Naive thymus-derived CD4-positive, alpha-beta T cell (primary cell): ENCODE results near the gene GDF2. TPM values are rescaled to one million over a fixed set of nuclear protein-coding genes. Genes with fewer than 3 reads are reported as not detected.

Source experiments
- ATAC-seq: fragments of 150-1000 bp; cut with Tn5 transposase; 2 replicates; pipeline ENCODE4 v1.10.0; 2021; ENCODE audit warnings: mild to moderate bottlenecking, moderate library complexity
- CTCF ChIA-PET: fragments of 350-600 bp; sonication (Branson Sonifier 250); formaldehyde crosslinking; loops from one replicate; lab custom pipeline; 2021; ENCODE audit warnings: antibody characterized with exemption; lab: Charles Lee
- POLR2A ChIA-PET: fragments of 350-600 bp; sonication (Branson Sonifier 250); formaldehyde crosslinking; loops from one replicate; lab custom pipeline; 2021; ENCODE audit warnings: antibody characterized with exemption, inconsistent platforms; lab: Charles Lee
- DNase-seq, 9 donors: peaks; one replicate each; pipeline versions ENCODE4 v3.0.0 to v3.0.0-alpha.2; 2020 to 2022; ENCODE audit warnings: mixed read lengths in 1 of 9
- H3K27ac ChIP-seq: one replicate; pipeline ENCODE4 v1.7.0; 2013; ENCODE audit warnings: mild to moderate bottlenecking, low read depth, low read length, moderate library complexity
- H3K27me3 ChIP-seq, 2 donors: one replicate each; pipeline ENCODE4 v1.7.0; 2013; ENCODE audit warnings: low read length in 2 of 2, mild to moderate bottlenecking in 2 of 2, moderate library complexity in 2 of 2; ENCODE audit not compliant: control insufficient read depth in 2 of 2, insufficient read depth in 2 of 2
- H3K36me3 ChIP-seq, 3 experiments: 1 replicate in 2 of 3; 2 replicates in 1 of 3; pipeline ENCODE4 v1.7.0; 2013; ENCODE audit warnings: low read length in 3 of 3, mild to moderate bottlenecking in 3 of 3, moderate library complexity in 1 of 3; ENCODE audit not compliant: insufficient read depth in 3 of 3, control insufficient read depth in 2 of 3
- H3K4me1 ChIP-seq, 2 donors: one replicate each; pipeline ENCODE4 v1.7.0; 2013; ENCODE audit warnings: low read length in 2 of 2, mild to moderate bottlenecking in 2 of 2, moderate library complexity in 1 of 2; ENCODE audit not compliant: control insufficient read depth in 2 of 2, insufficient read depth in 2 of 2
- H3K4me3 ChIP-seq: 2 replicates; pipeline ENCODE4 v1.7.0; 2013; ENCODE audit warnings: mild to moderate bottlenecking, low read length
- H3K9me3 ChIP-seq, 3 experiments: 1 replicate in 2 of 3; 2 replicates in 1 of 3; pipeline ENCODE4 v1.7.0; 2013; ENCODE audit warnings: low read length in 3 of 3; ENCODE audit not compliant: control insufficient read depth in 2 of 3
- H3K27ac Mint-ChIP-seq, 9 donors: one replicate each; pipeline ENCODE4 v1.8.0; 2020 to 2022; ENCODE audit warnings: mixed read lengths in 9 of 9, mild to moderate bottlenecking in 8 of 9, moderate library complexity in 5 of 9, inconsistent platforms in 2 of 9
- H3K27me3 Mint-ChIP-seq, 5 donors: one replicate each; pipeline ENCODE4 v1.8.0; 2021 to 2022; ENCODE audit warnings: mixed read lengths in 5 of 5, mild to moderate bottlenecking in 1 of 5
- H3K36me3 Mint-ChIP-seq, 5 donors: one replicate each; pipeline ENCODE4 v1.8.0; 2020 to 2022; ENCODE audit warnings: mixed read lengths in 5 of 5, mild to moderate bottlenecking in 3 of 5, inconsistent platforms in 1 of 5
- H3K4me1 Mint-ChIP-seq, 7 donors: one replicate each; pipeline ENCODE4 v1.8.0; 2020 to 2022; ENCODE audit warnings: mixed read lengths in 7 of 7, mild to moderate bottlenecking in 3 of 7, inconsistent platforms in 1 of 7
- H3K4me3 Mint-ChIP-seq, 10 donors: one replicate each; pipeline ENCODE4 v1.8.0; 2020 to 2022; ENCODE audit warnings: mild to moderate bottlenecking in 10 of 10, mixed read lengths in 10 of 10, moderate library complexity in 6 of 10, inconsistent platforms in 2 of 10
- H3K9me3 Mint-ChIP-seq, 11 donors: one replicate each; pipeline ENCODE4 v1.8.0; 2020 to 2022; ENCODE audit warnings: mixed read lengths in 11 of 11, mild to moderate bottlenecking in 4 of 11, inconsistent platforms in 1 of 11, moderate library complexity in 1 of 11
- intact Hi-C, 2 donors: fragments of 100-400 bp; cut with micrococcal nuclease; formaldehyde crosslinking; loops; one replicate each; pipeline ENCODE4 v1.15.1; 2023
- polyA plus RNA-seq, 2 donors: library from polyadenylated mRNA; unstranded; fragments of 300-500 nt; fragmentation: Illumina TruSeq; gene quantifications; one replicate each; pipeline ENCODE4 v1.2.3, GENCODE V29; 2021
- total RNA-seq, 6 experiments: library from RNA in 5 of 6; stranded (reverse) in 5 of 6; gene quantifications; 1 replicate in 5 of 6; 2 replicates in 1 of 6; pipeline ENCODE4 v1.2.3 and lab custom pipeline; 2021 to 2026

Gene GDF2
- total and polyA plus RNA-seq, 7 experiments from 2014 or later: not detected

DNA sequence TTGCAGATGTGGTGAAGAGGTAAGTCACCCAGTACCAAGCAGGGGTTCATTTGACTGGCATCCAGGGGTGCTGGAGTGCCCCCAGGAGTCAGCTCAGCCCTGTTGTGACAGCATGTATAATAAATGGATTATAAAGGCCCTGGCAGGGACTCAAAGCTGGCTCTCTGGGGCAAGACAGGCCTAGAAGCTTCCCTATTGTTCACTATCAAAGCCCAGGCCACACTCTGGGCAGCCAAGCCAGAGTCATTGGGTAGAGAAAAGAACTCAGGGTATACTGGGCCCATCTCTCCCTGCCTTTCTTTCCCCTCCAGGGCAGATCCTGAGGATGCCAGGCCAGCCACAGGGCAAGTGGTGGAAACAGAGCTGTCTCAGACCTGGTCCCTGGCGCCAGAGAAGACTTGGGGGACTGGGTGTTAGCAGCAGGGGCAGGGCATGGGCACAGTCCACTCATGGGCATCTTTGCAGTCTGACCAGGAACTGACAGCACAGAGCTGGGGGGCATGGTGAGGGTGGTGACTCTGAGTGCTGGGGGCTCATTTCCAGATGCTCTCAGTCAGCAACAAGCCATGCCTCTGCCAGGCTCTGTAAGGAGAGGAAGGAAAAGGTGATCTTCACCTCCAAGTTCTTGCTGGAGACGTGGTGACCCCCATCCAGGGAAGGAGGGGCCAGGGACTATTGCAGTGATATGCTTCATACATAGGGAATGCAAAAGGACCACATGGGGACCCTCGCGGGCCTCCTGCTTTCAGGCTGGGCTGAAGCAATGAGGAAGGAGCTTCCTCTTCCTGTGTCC is 37.6 kb downstream of the GDF2 start:
- Mint-ChIP-seq H3K9me3 (peaks cover 0 to 1% (median 0%) of the 10 kb centered on the region in 11 donors), H3K36me3 (no peaks in the 10 kb centered on the region), H3K4me3 (no peak overlapping the region), H3K27me3 (peaks cover 0 to 2% (median 0%) of the 10 kb centered on the region in 5 donors), H3K4me1 (no peaks in the 10 kb centered on the region), H3K27ac (no peak overlapping the region)
- ATAC-seq (no peak), DNase-seq (no peak)
- Histone ChIP-seq H3K27me3 (no peaks in the 10 kb centered on the region), H3K9me3 (no peaks in the 10 kb centered on the region), H3K27ac (no peak overlapping the region), H3K4me3 (no peak overlapping the region), H3K36me3 (no peaks in the 10 kb centered on the region), H3K4me1 (no peaks in the 10 kb centered on the region)
- ChIA-PET CTCF (no interaction called here), POLR2A (no interaction called here)
- intact Hi-C loops: no loop called here

DNA sequence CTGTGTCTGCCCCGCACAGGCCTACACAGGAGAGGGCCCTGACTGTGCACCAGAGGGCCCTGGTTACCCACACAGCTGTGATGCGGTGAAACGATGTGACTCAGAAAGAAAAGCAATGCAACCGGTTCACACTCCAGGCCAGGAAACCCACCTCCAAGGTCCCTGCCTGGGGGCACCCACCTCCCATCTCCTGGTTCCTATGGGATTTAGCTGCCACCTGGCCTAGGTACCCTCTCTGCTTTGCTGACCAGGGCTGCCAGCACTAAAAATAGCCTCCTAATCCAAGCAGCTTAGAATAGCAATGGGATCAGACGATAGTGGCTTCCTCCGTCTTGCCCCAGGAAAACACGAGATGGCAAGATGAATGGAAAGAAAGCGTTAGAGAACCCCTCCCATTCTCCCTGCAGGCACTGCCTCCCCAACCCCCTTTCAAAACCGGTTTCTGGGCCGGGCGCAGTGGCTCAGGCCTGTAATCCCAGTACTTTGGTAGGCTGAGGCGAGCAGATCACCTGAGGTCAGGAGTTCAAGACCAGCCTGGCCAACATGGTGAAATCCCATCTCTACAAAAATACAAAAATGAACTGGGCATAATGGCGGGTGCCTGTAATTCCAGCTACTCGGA is 38.3 kb downstream of the GDF2 start:
- Histone ChIP-seq H3K9me3 (no peaks in the 10 kb centered on the region), H3K36me3 (no peaks in the 10 kb centered on the region), H3K27ac (no peak overlapping the region), H3K4me3 (no peak overlapping the region), H3K4me1 (no peaks in the 10 kb centered on the region), H3K27me3 (no peaks in the 10 kb centered on the region)
- DNase-seq: no peak
- H3K27me3 Mint-ChIP-seq: peaks cover 0 to 2% (median 0%) of the 10 kb centered on the region in 5 donors
- no peak overlapping the region for H3K27ac Mint-ChIP-seq
- H3K9me3 Mint-ChIP-seq: peaks cover 0 to 1% (median 0%) of the 10 kb centered on the region in 11 donors
- ChIA-PET POLR2A (no interaction called here), CTCF (no interaction called here)
- ATAC-seq: no peak
- no peaks in the 10 kb centered on the region for H3K36me3 Mint-ChIP-seq
- H3K4me1 Mint-ChIP-seq: no peaks in the 10 kb centered on the region
- no peak overlapping the region for H3K4me3 Mint-ChIP-seq
- intact Hi-C loops: no loop called here

DNA sequence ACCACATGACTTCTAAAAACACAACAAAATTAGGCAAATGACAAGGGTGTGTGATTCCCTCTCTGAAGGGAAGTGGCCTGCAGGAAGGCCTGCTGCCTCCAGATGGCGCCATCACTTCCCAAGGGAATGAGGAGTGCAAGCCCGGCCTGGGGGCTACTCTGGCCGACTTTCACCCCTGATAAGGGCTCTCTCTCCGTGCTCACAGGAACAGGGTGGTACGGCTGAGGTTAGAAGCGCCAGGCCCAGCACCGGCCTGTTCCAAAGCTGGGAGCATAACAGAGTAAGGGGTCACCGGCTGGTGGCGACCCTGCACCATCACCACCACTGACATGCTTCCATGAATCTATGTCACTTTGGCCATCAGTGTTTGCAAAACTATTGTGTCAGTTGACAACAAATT is 39.0 kb downstream of the GDF2 start:
- POLR2A ChIA-PET: no interaction called here

DNA sequence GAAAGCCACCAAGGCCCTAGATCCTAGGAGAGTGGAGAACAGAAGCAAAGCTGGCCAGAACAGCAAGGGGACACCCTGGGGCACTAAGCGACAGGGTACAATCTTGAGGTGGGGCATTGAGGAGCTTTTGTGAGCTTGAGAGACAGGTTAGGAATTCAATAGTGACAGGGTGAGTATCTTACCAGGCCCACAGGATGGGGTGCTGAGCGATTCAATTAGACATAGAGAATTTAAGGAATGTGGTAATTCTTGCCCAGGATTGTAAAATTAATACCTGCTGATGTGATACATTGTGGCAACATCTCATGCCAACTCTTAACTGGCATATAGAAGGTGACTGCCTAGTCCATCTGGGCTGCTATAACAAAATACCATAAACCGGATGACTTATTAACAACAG is 39.9 kb downstream of the GDF2 start:
- CTCF ChIA-PET: no interaction called here
- Histone ChIP-seq H3K27ac (no peak overlapping the region), H3K4me3 (no peak overlapping the region), H3K9me3 (no peaks in the 10 kb centered on the region), H3K36me3 (no peaks in the 10 kb centered on the region), H3K4me1 (no peaks in the 10 kb centered on the region), H3K27me3 (no peaks in the 10 kb centered on the region)
- no peaks in the 10 kb centered on the region for H3K36me3 Mint-ChIP-seq
- H3K4me1 Mint-ChIP-seq: no peaks in the 10 kb centered on the region
- H3K4me3 Mint-ChIP-seq: no peak overlapping the region
- DNase-seq: no peak
- no peak overlapping the region for H3K27ac Mint-ChIP-seq
- peaks cover 0 to 2% (median 0%) of the 10 kb centered on the region in 5 donors for H3K27me3 Mint-ChIP-seq
- intact Hi-C loops: no loop called here
- POLR2A ChIA-PET: no interaction called here
- ATAC-seq: no peak
- H3K9me3 Mint-ChIP-seq: peaks cover 0 to 1% (median 0%) of the 10 kb centered on the region in 11 donors

More for the DNA sequence above, 39.0 kb downstream of the GDF2 start:
- peaks cover 0 to 2% (median 0%) of the 10 kb centered on the region in 5 donors for H3K27me3 Mint-ChIP-seq
- H3K36me3 Mint-ChIP-seq: no peaks in the 10 kb centered on the region
- Histone ChIP-seq H3K27ac (no peak overlapping the region), H3K9me3 (no peaks in the 10 kb centered on the region), H3K36me3 (no peaks in the 10 kb centered on the region), H3K4me3 (no peak overlapping the region), H3K4me1 (no peaks in the 10 kb centered on the region), H3K27me3 (no peaks in the 10 kb centered on the region)
- no peak for ATAC-seq
- no peaks in the 10 kb centered on the region for H3K4me1 Mint-ChIP-seq
- CTCF ChIA-PET: no interaction called here
- intact Hi-C loops: no loop called here
- peak in 1 of 9 donors; percentile 28 for DNase-seq
- no peak overlapping the region for H3K27ac Mint-ChIP-seq
- H3K9me3 Mint-ChIP-seq: peaks cover 0 to 1% (median 0%) of the 10 kb centered on the region in 11 donors
- H3K4me3 Mint-ChIP-seq: no peak overlapping the region

DNA sequence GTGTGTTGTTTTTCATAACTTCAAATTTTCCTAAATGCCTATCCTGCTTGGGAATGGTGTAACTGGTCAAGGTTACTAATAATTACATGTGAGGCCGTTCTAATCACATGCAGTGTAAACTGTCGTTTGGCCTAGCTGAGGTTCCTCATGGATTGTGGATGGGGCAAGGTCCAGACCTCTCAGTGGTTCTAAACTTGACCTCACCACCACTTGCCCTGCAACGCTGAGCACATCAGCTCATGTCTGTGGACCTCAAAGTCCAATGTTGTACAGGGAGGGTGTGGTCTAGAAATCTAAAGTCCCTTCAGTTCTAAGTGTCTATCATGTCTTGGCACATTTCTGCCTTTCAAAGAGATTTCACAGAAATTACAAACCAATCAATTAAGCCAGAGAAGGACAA is 41.5 kb downstream of the GDF2 start:
- ATAC-seq (no peak), DNase-seq (no peak)
- Histone ChIP-seq H3K4me3 (no peak overlapping the region), H3K27ac (no peak overlapping the region), H3K36me3 (no peaks in the 10 kb centered on the region), H3K9me3 (no peaks in the 10 kb centered on the region), H3K4me1 (no peaks in the 10 kb centered on the region), H3K27me3 (no peaks in the 10 kb centered on the region)
- no peak overlapping the region for H3K4me3 Mint-ChIP-seq
- H3K27ac Mint-ChIP-seq: no peak overlapping the region
- ChIA-PET CTCF (no interaction called here), POLR2A (no interaction called here)
- H3K4me1 Mint-ChIP-seq: no peaks in the 10 kb centered on the region
- peaks cover 0 to 1% (median 0%) of the 10 kb centered on the region in 11 donors for H3K9me3 Mint-ChIP-seq
- peaks cover 0 to 2% (median 0%) of the 10 kb centered on the region in 5 donors for H3K27me3 Mint-ChIP-seq
- intact Hi-C loops: no loop called here
- no peaks in the 10 kb centered on the region for H3K36me3 Mint-ChIP-seq

DNA sequence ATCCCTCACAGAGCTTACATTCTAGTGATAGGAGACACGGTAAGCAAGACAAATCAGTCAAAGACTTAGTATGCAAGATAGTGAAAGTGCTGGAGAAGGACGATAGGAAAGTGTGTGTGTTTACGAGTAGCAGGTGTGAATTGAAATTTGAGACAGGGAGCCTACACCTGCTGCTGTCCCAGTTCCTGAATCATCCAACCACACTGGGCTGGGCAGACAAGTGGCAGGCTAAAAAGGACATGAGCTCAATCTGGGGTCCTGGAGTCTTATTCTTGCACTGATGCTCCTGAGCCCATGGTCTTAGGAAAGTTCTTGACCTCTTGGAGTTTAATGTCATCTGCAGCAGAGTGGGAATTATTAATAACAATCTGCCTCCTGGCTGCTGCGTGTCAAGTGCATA is 42.1 kb downstream of the GDF2 start:
- peaks cover 0 to 1% (median 0%) of the 10 kb centered on the region in 11 donors for H3K9me3 Mint-ChIP-seq
- no peaks in the 10 kb centered on the region for H3K9me3 ChIP-seq
- H3K27ac ChIP-seq: no peak overlapping the region
- intact Hi-C loops: no loop called here
- POLR2A ChIA-PET: no interaction called here
- no peak for ATAC-seq
- DNase-seq: no peak
- H3K27me3 Mint-ChIP-seq: no peaks in the 10 kb centered on the region
- H3K27me3 ChIP-seq: no peaks in the 10 kb centered on the region
- H3K4me3 Mint-ChIP-seq: no peak overlapping the region
- no peak overlapping the region for H3K27ac Mint-ChIP-seq
- no peak overlapping the region for H3K4me3 ChIP-seq
- no peaks in the 10 kb centered on the region for H3K36me3 ChIP-seq
- CTCF ChIA-PET: no interaction called here
- no peaks in the 10 kb centered on the region for H3K36me3 Mint-ChIP-seq
- no peaks in the 10 kb centered on the region for H3K4me1 Mint-ChIP-seq
- H3K4me1 ChIP-seq: no peaks in the 10 kb centered on the region
